ENCODE measurements around the gene MISP3. TPM values are rescaled to one million over a fixed set of nuclear protein-coding genes. Genes with fewer than 3 reads are reported as not detected.
"Not testable (repeated sequence)": the region's sequence is repeated elsewhere in the genome, so short reads cannot be mapped to it uniquely, and the experiment has no call there.

The MISP3 gene
- total RNA-seq, 2 donors from 2014 or later, result 12.4 to 17.2 TPM

DNA sequence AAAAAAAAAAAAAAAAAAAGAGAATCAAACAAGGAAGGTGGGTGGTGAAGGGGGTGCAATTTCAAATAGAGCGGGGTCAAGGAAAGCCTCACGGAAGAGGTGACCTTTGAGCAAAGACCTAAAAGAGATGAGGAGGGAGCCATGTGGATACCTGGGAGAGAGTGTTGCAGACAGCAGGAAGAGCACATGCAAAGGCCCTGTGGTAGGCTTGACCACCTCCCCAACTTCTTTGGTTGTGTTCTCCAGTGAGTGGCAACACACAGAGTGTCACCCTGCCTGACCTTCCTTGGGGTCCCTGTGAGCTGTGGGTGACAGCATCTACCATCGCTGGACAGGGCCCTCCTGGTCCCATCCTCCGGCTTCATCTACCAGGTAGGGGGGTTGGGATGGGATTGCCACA is 22.1 kb upstream of the MISP3 start:
- H3K4me3 ChIP-seq, result no peak overlapping the region
- no peaks in the 10 kb centered on the region for H3K27me3 ChIP-seq (replicated peaks; ENCODE audit: insufficient read depth)
- no peaks in the 10 kb centered on the region for H3K9me3 ChIP-seq
- TF ChIP-seq POLR2A (IDR thresholded peaks at IDR 0.05) (no peak), CTCF (IDR thresholded peaks at IDR 0.05) (no peak), POLR2AphosphoS5 (IDR thresholded peaks at IDR 0.05) (no peak)
- DNase-seq (ENCODE audit: low spot score), result no peak
- no peaks in the 10 kb centered on the region for H3K4me1 ChIP-seq (replicated peaks)
- intact Hi-C loops (cut with DNase I), result no loop called here
- H3K27ac ChIP-seq, result no peak overlapping the region
- H3K36me3 ChIP-seq, result no peaks in the 10 kb centered on the region
- 96% methylated on average over 4 of the region's 4 CpGs for WGBS

DNA sequence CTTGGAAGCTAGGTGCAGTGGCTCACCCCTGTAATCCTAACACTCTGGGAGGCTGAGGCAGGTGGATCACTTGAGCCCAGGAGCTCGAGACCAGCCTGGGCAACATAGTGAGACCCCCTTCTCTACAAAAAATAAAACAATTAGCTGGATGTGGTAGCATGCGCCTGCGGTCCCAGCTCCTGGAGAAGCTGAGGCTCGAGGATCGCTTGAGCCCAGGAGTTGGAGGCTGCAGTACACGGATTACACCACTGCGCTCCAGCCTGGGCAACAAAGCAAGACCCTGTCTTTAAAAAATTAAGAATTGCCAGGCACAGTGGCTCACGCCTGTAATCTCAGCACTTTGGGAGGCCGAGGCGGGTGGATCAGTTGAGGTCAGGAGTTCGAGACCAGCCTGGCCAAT is 21.6 kb upstream of the MISP3 start:
- H3K9me3 ChIP-seq; H3K36me3 ChIP-seq; H3K4me3 ChIP-seq; H3K27me3 ChIP-seq (replicated peaks; ENCODE audit: insufficient read depth); intact Hi-C loops (cut with DNase I); DNase-seq (ENCODE audit: low spot score); H3K4me1 ChIP-seq (replicated peaks); H3K27ac ChIP-seq: not testable (repeated sequence)
- WGBS, result 94% methylated on average over 11 of the region's 11 CpGs

- intact Hi-C loops (cut with DNase I), result no loop called here
Measured at GRCh38 chr19:14051980-14052379, 20.6 kb upstream of the MISP3 start.

GRCh38 chr19:14052470-14052869 is 20.1 kb upstream of the MISP3 start:
- Histone ChIP-seq H3K36me3 (no peaks in the 10 kb centered on the region), H3K4me3 (no peak overlapping the region), H3K27me3 (replicated peaks; ENCODE audit: insufficient read depth) (no peaks in the 10 kb centered on the region), H3K4me1 (replicated peaks) (no peaks in the 10 kb centered on the region), H3K9me3 (no peaks in the 10 kb centered on the region), H3K27ac (no peak overlapping the region)
- 83% methylated on average over 6 of the region's 6 CpGs for WGBS
- no peak for DNase-seq (ENCODE audit: low spot score)
- intact Hi-C loops (cut with DNase I), result no loop called here
- no peak for TF ChIP-seq POLR2A (IDR thresholded peaks at IDR 0.05)
- no peak for TF ChIP-seq CTCF (IDR thresholded peaks at IDR 0.05)
- TF ChIP-seq POLR2AphosphoS5 (IDR thresholded peaks at IDR 0.05), result no peak

More at GRCh38 chr19:14051980-14052379, 20.6 kb upstream of the MISP3 start:
- Histone ChIP-seq H3K27ac (no peak overlapping the region), H3K4me3 (no peak overlapping the region), H3K36me3 (no peaks in the 10 kb centered on the region), H3K4me1 (replicated peaks) (no peaks in the 10 kb centered on the region), H3K9me3 (no peaks in the 10 kb centered on the region), H3K27me3 (replicated peaks; ENCODE audit: insufficient read depth) (no peaks in the 10 kb centered on the region)
- DNase-seq (ENCODE audit: low spot score), result no peak
- WGBS, result 77% methylated on average over 9 of the region's 9 CpGs
- TF ChIP-seq CTCF (IDR thresholded peaks at IDR 0.05), result no peak
- TF ChIP-seq POLR2A (IDR thresholded peaks at IDR 0.05), result no peak
- no peak for TF ChIP-seq POLR2AphosphoS5 (IDR thresholded peaks at IDR 0.05)

DNA sequence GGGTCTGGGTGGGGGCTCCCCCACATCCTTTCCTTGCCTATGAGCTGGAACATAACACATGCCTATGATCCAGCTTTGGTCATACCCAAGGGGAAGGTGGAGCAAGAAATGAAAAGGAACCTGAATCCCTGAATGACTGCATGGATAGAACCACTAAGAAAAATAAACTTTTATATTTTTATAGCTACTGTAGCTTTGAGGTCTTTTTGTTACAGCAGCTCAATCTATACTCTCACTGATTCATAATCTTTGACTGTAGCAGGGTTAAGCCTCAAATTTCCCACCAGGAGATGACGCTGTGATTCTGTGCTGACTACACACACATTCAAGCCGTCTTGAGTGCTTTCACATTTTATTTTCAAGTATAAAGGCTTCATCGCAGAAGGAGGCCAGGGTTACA is 19.6 kb upstream of the MISP3 start:
- H3K9me3 ChIP-seq, result no peaks in the 10 kb centered on the region
- 91% methylated on average over 3 of the region's 3 CpGs for WGBS
- no peaks in the 10 kb centered on the region for H3K36me3 ChIP-seq
- H3K27me3 ChIP-seq (replicated peaks; ENCODE audit: insufficient read depth), result no peaks in the 10 kb centered on the region
- no peak overlapping the region for H3K27ac ChIP-seq
- no peak for TF ChIP-seq POLR2A (IDR thresholded peaks at IDR 0.05)
- no peak for TF ChIP-seq CTCF (IDR thresholded peaks at IDR 0.05)
- TF ChIP-seq POLR2AphosphoS5 (IDR thresholded peaks at IDR 0.05), result no peak
- no peak for DNase-seq (ENCODE audit: low spot score)
- intact Hi-C loops (cut with DNase I), result no loop called here
- H3K4me3 ChIP-seq, result no peak overlapping the region
- no peaks in the 10 kb centered on the region for H3K4me1 ChIP-seq (replicated peaks)
